ENCODE measurements around the gene CYP27C1. TPM values are rescaled to one million over a fixed set of nuclear protein-coding genes. Genes with fewer than 3 reads are reported as not detected.

CYP27C1 gene
- polyA plus RNA-seq, 1 donor (not counting 4 experiments of a cell fraction or from before 2014, with no cell fraction given), result 6.1 TPM

- Histone ChIP-seq H3K4me3 (ENCODE audit: control insufficient read depth in 2 of 3, extremely low read depth in 1 of 3, insufficient read depth in 2 of 3, low read depth in 1 of 3, low read length in 3 of 3) (peak overlapping the region in 1 of 3 experiments; percentile 39), H4K20me1 (ENCODE audit: control insufficient read depth, extremely low read depth, insufficient read depth, low read length) (no peaks in the 10 kb centered on the region), H3K9me3 (ENCODE audit: control insufficient read depth, low read depth, low read length) (no peaks in the 10 kb centered on the region), H3K27me3 (ENCODE audit: control insufficient read depth, extremely low read depth, insufficient read depth, low read length) (no peaks in the 10 kb centered on the region), H3K4me1 (ENCODE audit: control insufficient read depth, extremely low read depth, insufficient read depth, low read length) (peaks cover 15% of the 10 kb centered on the region), H3K79me2 (ENCODE audit: control insufficient read depth, insufficient read depth, low read length) (no peaks in the 10 kb centered on the region), H3K4me2 (ENCODE audit: control insufficient read depth, extremely low read depth, insufficient read depth, low read depth, low read length) (peak overlapping the region; percentile 83), H3K36me3 (ENCODE audit: control insufficient read depth in 2 of 2, extremely low read depth in 1 of 2, insufficient read depth in 2 of 2, low read length in 2 of 2) (no peaks in the 10 kb centered on the region), H3K27ac (ENCODE audit: control insufficient read depth, insufficient read depth, low read length) (peak overlapping the region; percentile 46), H3K9me1 (ENCODE audit: control insufficient read depth, extremely low read depth, insufficient read depth, low read length) (no peaks in the 10 kb centered on the region), H3K9ac (ENCODE audit: control insufficient read depth, extremely low read depth, insufficient read depth, low read length) (peak overlapping the region; percentile 48), H2AFZ (ENCODE audit: control insufficient read depth, low read length) (peak overlapping the region; percentile 55)
- DNase-seq (ENCODE audit: low read depth, low spot score), result no peak
- no peak for FAIRE-seq
- dilution Hi-C loops (cut with MboI; ENCODE audit: extremely low pct_ligation_motif_present, low sequenced_read_pairs), result no loop called here
- TF ChIP-seq EZH2 (IDR thresholded peaks at IDR 0.05; ENCODE audit: low read length), result no peak
- TF ChIP-seq, protein P1, sequence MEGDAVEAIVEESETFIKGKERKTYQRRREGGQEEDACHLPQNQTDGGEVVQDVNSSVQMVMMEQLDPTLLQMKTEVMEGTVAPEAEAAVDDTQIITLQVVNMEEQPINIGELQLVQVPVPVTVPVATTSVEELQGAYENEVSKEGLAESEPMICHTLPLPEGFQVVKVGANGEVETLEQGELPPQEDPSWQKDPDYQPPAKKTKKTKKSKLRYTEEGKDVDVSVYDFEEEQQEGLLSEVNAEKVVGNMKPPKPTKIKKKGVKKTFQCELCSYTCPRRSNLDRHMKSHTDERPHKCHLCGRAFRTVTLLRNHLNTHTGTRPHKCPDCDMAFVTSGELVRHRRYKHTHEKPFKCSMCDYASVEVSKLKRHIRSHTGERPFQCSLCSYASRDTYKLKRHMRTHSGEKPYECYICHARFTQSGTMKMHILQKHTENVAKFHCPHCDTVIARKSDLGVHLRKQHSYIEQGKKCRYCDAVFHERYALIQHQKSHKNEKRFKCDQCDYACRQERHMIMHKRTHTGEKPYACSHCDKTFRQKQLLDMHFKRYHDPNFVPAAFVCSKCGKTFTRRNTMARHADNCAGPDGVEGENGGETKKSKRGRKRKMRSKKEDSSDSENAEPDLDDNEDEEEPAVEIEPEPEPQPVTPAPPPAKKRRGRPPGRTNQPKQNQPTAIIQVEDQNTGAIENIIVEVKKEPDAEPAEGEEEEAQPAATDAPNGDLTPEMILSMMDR (optimal IDR thresholded peaks at IDR 0.05 in 1 of 3, IDR thresholded peaks at IDR 0.05 in 1 of 3, conservative IDR thresholded peaks at IDR 0.05 in 1 of 3; ENCODE audit: extremely low read depth in 1 of 3, insufficient read depth in 2 of 3, low read length in 3 of 3), result no peak
These were observed 6.6 kb upstream of the CYP27C1 start for GRCh38 chr2:127226520-127227263.

- Histone ChIP-seq H3K9me1 (ENCODE audit: control insufficient read depth, extremely low read depth, insufficient read depth, low read length) (no peaks in the 10 kb centered on the region), H3K9ac (ENCODE audit: control insufficient read depth, extremely low read depth, insufficient read depth, low read length) (peak overlapping the region; percentile 48), H3K27me3 (ENCODE audit: control insufficient read depth, extremely low read depth, insufficient read depth, low read length) (no peaks in the 10 kb centered on the region), H3K36me3 (ENCODE audit: control insufficient read depth in 2 of 2, extremely low read depth in 1 of 2, insufficient read depth in 2 of 2, low read length in 2 of 2) (no peaks in the 10 kb centered on the region), H2AFZ (ENCODE audit: control insufficient read depth, low read length) (peak overlapping the region; percentile 55), H3K4me2 (ENCODE audit: control insufficient read depth, extremely low read depth, insufficient read depth, low read depth, low read length) (peak overlapping the region; percentile 83), H3K79me2 (ENCODE audit: control insufficient read depth, insufficient read depth, low read length) (no peaks in the 10 kb centered on the region), H3K9me3 (ENCODE audit: control insufficient read depth, low read depth, low read length) (no peaks in the 10 kb centered on the region), H3K4me3 (ENCODE audit: control insufficient read depth in 2 of 3, extremely low read depth in 1 of 3, insufficient read depth in 2 of 3, low read depth in 1 of 3, low read length in 3 of 3) (peak overlapping the region in 1 of 3 experiments; percentile 39), H3K27ac (ENCODE audit: control insufficient read depth, insufficient read depth, low read length) (peak overlapping the region; percentile 46), H4K20me1 (ENCODE audit: control insufficient read depth, extremely low read depth, insufficient read depth, low read length) (no peaks in the 10 kb centered on the region), H3K4me1 (ENCODE audit: control insufficient read depth, extremely low read depth, insufficient read depth, low read length) (peaks cover 15% of the 10 kb centered on the region)
- dilution Hi-C loops (cut with MboI; ENCODE audit: extremely low pct_ligation_motif_present, low sequenced_read_pairs), result no loop called here
- TF ChIP-seq, protein P1 (optimal IDR thresholded peaks at IDR 0.05 in 1 of 3, IDR thresholded peaks at IDR 0.05 in 1 of 3, conservative IDR thresholded peaks at IDR 0.05 in 1 of 3; ENCODE audit: extremely low read depth in 1 of 3, insufficient read depth in 2 of 3, low read length in 3 of 3), result no peak
- no peak for TF ChIP-seq EZH2 (IDR thresholded peaks at IDR 0.05; ENCODE audit: low read length)
- FAIRE-seq (no peak), DNase-seq (ENCODE audit: low read depth, low spot score) (no peak)
These were observed 6.0 kb upstream of the CYP27C1 start for GRCh38 chr2:127226132-127226519.
